GM21825 (cell line): ENCODE results near the gene TEAD2.

Experiments
- ATAC-seq: cut with Tn5 transposase; IDR thresholded peaks from one replicate; pipeline ENCODE4 v1.9.1; 2021; ENCODE audit warnings: mild to moderate bottlenecking, moderate library complexity; ENCODE audit not compliant: unreplicated experiment

Gene TEAD2

GRCh38 chr19:49362048-49362928 lies at the start of gene TEAD2:
TSS of gene TEAD2 (minus strand) at chr19:49362416. CDS start at chr19:49360075, 2,341 bp downstream.
- ATAC-seq, result no peak

GRCh38 chr19:49411681-49412326 lies 49.6 kb upstream of the TEAD2 start:
- ATAC-seq, result no peak

- no peak for ATAC-seq
Observed at GRCh38 chr19:49409441-49410029, 47.3 kb upstream of the TEAD2 start.

- no peak for ATAC-seq
Observed at GRCh38 chr19:49408816-49409440, 46.7 kb upstream of the TEAD2 start.

- ATAC-seq, result no peak
Observed at GRCh38 chr19:49407482-49408015, 45.3 kb upstream of the TEAD2 start.

- ATAC-seq, result no peak
Observed at GRCh38 chr19:49407079-49407478, 44.9 kb upstream of the TEAD2 start.

GRCh38 chr19:49403404-49404187 lies 41.4 kb upstream of the TEAD2 start:
- ATAC-seq, result no peak

GRCh38 chr19:49400029-49400428 lies 37.8 kb upstream of the TEAD2 start:
- ATAC-seq, result no peak

GRCh38 chr19:49398931-49399330 lies 36.7 kb upstream of the TEAD2 start:
- ATAC-seq, result no peak

GRCh38 chr19:49398001-49398615 lies 35.9 kb upstream of the TEAD2 start:
- no peak for ATAC-seq

- no peak for ATAC-seq
Observed at GRCh38 chr19:49396738-49397505, 34.7 kb upstream of the TEAD2 start.

GRCh38 chr19:49395581-49396407 lies 33.6 kb upstream of the TEAD2 start:
- no peak for ATAC-seq

GRCh38 chr19:49393881-49394280 lies 31.7 kb upstream of the TEAD2 start:
- no peak for ATAC-seq

- ATAC-seq, result no peak
Observed at GRCh38 chr19:49391581-49392399, 29.6 kb upstream of the TEAD2 start.

GRCh38 chr19:49390929-49391359 lies 28.7 kb upstream of the TEAD2 start:
- ATAC-seq, result no peak

GRCh38 chr19:49390131-49390928 lies 28.1 kb upstream of the TEAD2 start:
- no peak for ATAC-seq

GRCh38 chr19:49389406-49389805 lies 27.2 kb upstream of the TEAD2 start:
- ATAC-seq, result no peak
